Spleen (tissue), 11 donors: ENCODE results near the gene TEX36. TPM values are rescaled to one million over a fixed set of nuclear protein-coding genes. Genes with fewer than 3 reads are reported as not detected.
"Not testable (repeated sequence)": the region's sequence is repeated elsewhere in the genome, so short reads cannot be mapped to it uniquely, and the experiment has no call there.

Experiments used
- DNase-seq: peaks from one replicate; pipeline ENCODE4 v3.0.0-alpha.2; 2020
- H3K27ac ChIP-seq, 8 donors: fragments of 200-600 bp; sonication (generic) in 7 of 8; 1 replicate in 4 of 8; 2 replicates in 4 of 8; pipeline versions ENCODE4 v1.5.0 to v1.8.0; 2016 to 2021; ENCODE audit warnings: inconsistent platforms in 4 of 8, mild to moderate bottlenecking in 4 of 8, moderate library complexity in 1 of 8
- H3K27me3 ChIP-seq, 7 donors: fragments of 200-600 bp; sonication (generic) in 6 of 7; replicated peaks in 1 of 7; 1 replicate in 4 of 7; 2 replicates in 3 of 7; pipeline versions ENCODE4 v1.5.0 to v1.8.0; 2016 to 2021; ENCODE audit warnings: inconsistent platforms in 3 of 7, mild to moderate bottlenecking in 1 of 7
- H3K36me3 ChIP-seq, 6 donors: fragments of 200-600 bp; sonication (generic) in 5 of 6; 1 replicate in 4 of 6; 2 replicates in 2 of 6; pipeline versions ENCODE4 v1.5.0 to v1.8.0; 2016 to 2021; ENCODE audit warnings: inconsistent platforms in 2 of 6
- H3K4me1 ChIP-seq, 6 donors: fragments of 200-600 bp; sonication (generic) in 5 of 6; 1 replicate in 3 of 6; 2 replicates in 3 of 6; pipeline versions ENCODE4 v1.5.0 to v1.8.0; 2016 to 2021; ENCODE audit warnings: inconsistent platforms in 3 of 6
- H3K4me3 ChIP-seq, 8 donors: fragments of 200-600 bp; sonication (generic) in 7 of 8; 1 replicate in 4 of 8; 2 replicates in 4 of 8; pipeline versions ENCODE4 v1.5.0 to v1.8.0; 2016 to 2021; ENCODE audit warnings: inconsistent platforms in 4 of 8, mild to moderate bottlenecking in 4 of 8, moderate library complexity in 2 of 8
- H3K9me3 ChIP-seq, 8 donors: fragments of 200-600 bp; sonication (generic) in 7 of 8; 1 replicate in 4 of 8; 2 replicates in 4 of 8; pipeline versions ENCODE4 v1.5.0 to v1.8.0; 2016 to 2021; ENCODE audit warnings: inconsistent platforms in 4 of 8
- POLR2A ChIP-seq, 3 donors: fragments of 450-650 bp; IDR thresholded peaks; one replicate each; pipeline ENCODE4 v1.5.1; 2017; ENCODE audit warnings: antibody characterized with exemption in 3 of 3, mild to moderate bottlenecking in 1 of 3
- POLR2AphosphoS5 ChIP-seq, 3 donors: sonication (generic); formaldehyde crosslinking; IDR thresholded peaks; one replicate each; pipeline ENCODE4 v1.5.1; 2017; ENCODE audit warnings: antibody characterized with exemption in 3 of 3
- WGBS, 5 donors: extraction: QIAGEN DNeasy Blood & Tissue Kit in 3 of 5; methylation state at CpG; one replicate each; pipeline versions ENCODE4 v1.1.5 to v1.1.7; 2013 to 2018; 5-methylcytosine and 5-hydroxymethylcytosine counted together
- intact Hi-C: fragments of 100-400 bp; cut with DNase I; formaldehyde crosslinking; loops from one replicate; pipeline ENCODE4 v1.15.0; 2023; ENCODE audit warnings: low total_unique reads
- polyA plus RNA-seq, 3 donors: library from polyadenylated mRNA; stranded (reverse); fragments of 200-250 nt; gene quantifications; one replicate each; pipeline ENCODE4 v1.2.1, GENCODE V29; 2013
- total RNA-seq, 7 donors: library from RNA; depleted of rRNA in 3 of 7; stranded (reverse); fragments of >200 nt in 3 of 7; fragmentation: NEBNext Ultra II Directional in 4 of 7; extraction: Animal tissue kit (Norgen Biotek cat#: 25700) in 4 of 7; gene quantifications; one replicate each; pipeline versions ENCODE4 v1.1.0 to v1.2.1, GENCODE V29; 2016 to 2021
- TF ChIP-seq, protein P1 (sequence below), 11 experiments: fragments of 200-600 bp in 7 of 11; fragments of 450-650 bp in 4 of 11; sonication (generic) in 4 of 11; IDR thresholded peaks in 8 of 11; conservative IDR thresholded peaks in 3 of 11; 1 replicate in 7 of 11; 2 replicates in 4 of 11; pipeline versions ENCODE4 v1.4.0 to v1.8.0; 2016 to 2021; ENCODE audit warnings: antibody characterized with exemption in 11 of 11, inconsistent platforms in 4 of 11, mild to moderate bottlenecking in 1 of 11
- donor health status: healthy with polysubstance abuse.
- donor health status: DM: no; HTN: no; CAD: no; lungs with moderate emphysema.
- donor health status: DM: no; HTN: no; CAD: no.
- donor health status: Bipolar disorder and iron deficiency.
- donor health status: healthy.
- donor health status: DM: no; HTN: no; CAD: no.
- donor health status: DM: yes; HTN: yes; CAD: no.

The TEX36 gene
- total and polyA plus RNA-seq, 10 donors = not detected

DNA sequence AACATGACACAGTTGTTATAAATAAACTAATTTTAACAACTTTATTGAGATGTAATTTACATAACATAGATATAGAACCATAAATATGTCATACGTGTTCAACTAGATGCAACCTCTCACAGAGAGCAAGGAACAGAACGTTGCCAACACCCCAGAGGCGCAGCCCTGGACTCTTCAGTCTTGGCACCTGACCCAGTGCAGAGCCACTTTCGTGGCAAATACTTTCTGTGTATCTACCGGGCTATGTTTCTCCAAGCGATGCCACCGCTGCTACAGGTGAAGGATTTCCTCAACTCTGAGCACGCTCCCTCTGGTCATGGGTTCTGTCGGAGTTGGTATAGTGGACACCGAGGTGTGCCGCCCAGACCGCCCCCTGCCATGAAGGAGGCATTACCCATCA is 57.4 kb downstream of the TEX36 start:
- H3K9me3 ChIP-seq = peaks cover 0 to 4% (median 0%) of the 10 kb centered on the region in 8 donors
- no peak overlapping the region for H3K4me3 ChIP-seq
- no peaks in the 10 kb centered on the region for H3K36me3 ChIP-seq
- no peaks in the 10 kb centered on the region for H3K4me1 ChIP-seq
- DNase-seq = no peak
- WGBS, 5 donors = 86 to 92% (median 88%) methylated on average over 12 of the region's 12 CpGs
- intact Hi-C loops = no loop called here
- no peak overlapping the region for H3K27ac ChIP-seq
- TF ChIP-seq POLR2AphosphoS5 (IDR thresholded peaks at IDR 0.05) = no peak
- TF ChIP-seq, protein P1, sequence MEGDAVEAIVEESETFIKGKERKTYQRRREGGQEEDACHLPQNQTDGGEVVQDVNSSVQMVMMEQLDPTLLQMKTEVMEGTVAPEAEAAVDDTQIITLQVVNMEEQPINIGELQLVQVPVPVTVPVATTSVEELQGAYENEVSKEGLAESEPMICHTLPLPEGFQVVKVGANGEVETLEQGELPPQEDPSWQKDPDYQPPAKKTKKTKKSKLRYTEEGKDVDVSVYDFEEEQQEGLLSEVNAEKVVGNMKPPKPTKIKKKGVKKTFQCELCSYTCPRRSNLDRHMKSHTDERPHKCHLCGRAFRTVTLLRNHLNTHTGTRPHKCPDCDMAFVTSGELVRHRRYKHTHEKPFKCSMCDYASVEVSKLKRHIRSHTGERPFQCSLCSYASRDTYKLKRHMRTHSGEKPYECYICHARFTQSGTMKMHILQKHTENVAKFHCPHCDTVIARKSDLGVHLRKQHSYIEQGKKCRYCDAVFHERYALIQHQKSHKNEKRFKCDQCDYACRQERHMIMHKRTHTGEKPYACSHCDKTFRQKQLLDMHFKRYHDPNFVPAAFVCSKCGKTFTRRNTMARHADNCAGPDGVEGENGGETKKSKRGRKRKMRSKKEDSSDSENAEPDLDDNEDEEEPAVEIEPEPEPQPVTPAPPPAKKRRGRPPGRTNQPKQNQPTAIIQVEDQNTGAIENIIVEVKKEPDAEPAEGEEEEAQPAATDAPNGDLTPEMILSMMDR (IDR thresholded peaks at IDR 0.05 in 8 of 11, conservative IDR thresholded peaks at IDR 0.05 in 3 of 11) = no peak
- TF ChIP-seq POLR2A (IDR thresholded peaks at IDR 0.05) = no peak
- H3K27me3 ChIP-seq = peaks cover 0 to 30% (median 0%) of the 10 kb centered on the region in 7 donors

GRCh38 chr10:125624800-125625199 is 58.2 kb downstream of the TEX36 start:
- H3K4me1 ChIP-seq = no peaks in the 10 kb centered on the region
- 71 to 86% (median 79%) methylated on average over 7 of the region's 7 CpGs for WGBS, 5 donors
- H3K27me3 ChIP-seq = peaks cover 0 to 30% (median 0%) of the 10 kb centered on the region in 7 donors
- H3K9me3 ChIP-seq = peaks cover 0 to 4% (median 0%) of the 10 kb centered on the region in 8 donors
- H3K36me3 ChIP-seq = no peaks in the 10 kb centered on the region
- no peak overlapping the region for H3K27ac ChIP-seq
- DNase-seq = no peak
- H3K4me3 ChIP-seq = no peak overlapping the region
- TF ChIP-seq, protein P1 (IDR thresholded peaks at IDR 0.05 in 8 of 11, conservative IDR thresholded peaks at IDR 0.05 in 3 of 11) = no peak
- TF ChIP-seq POLR2AphosphoS5 (IDR thresholded peaks at IDR 0.05) = peak in 1 of 3 donors; percentile 10
- intact Hi-C loops = no loop called here

- no peak for TF ChIP-seq POLR2A (IDR thresholded peaks at IDR 0.05)
- TF ChIP-seq, protein P1 (IDR thresholded peaks at IDR 0.05 in 8 of 11, conservative IDR thresholded peaks at IDR 0.05 in 3 of 11) = no peak
- no peak for TF ChIP-seq POLR2AphosphoS5 (IDR thresholded peaks at IDR 0.05)
- Histone ChIP-seq H3K4me1 (no peaks in the 10 kb centered on the region), H3K27me3 (peaks cover 0 to 22% (median 0%) of the 10 kb centered on the region in 7 donors), H3K9me3 (peaks cover 0 to 4% (median 0%) of the 10 kb centered on the region in 8 donors), H3K27ac (no peak overlapping the region), H3K4me3 (no peak overlapping the region), H3K36me3 (no peaks in the 10 kb centered on the region)
- WGBS, 5 donors = 90 to 96% (median 93%) methylated on average over 4 of the region's 4 CpGs
- intact Hi-C loops = no loop called here
- no peak for DNase-seq
Observed at GRCh38 chr10:125621052-125621451, 61.9 kb downstream of the TEX36 start.

- Histone ChIP-seq H3K36me3 (no peaks in the 10 kb centered on the region), H3K9me3 (peaks cover 0 to 4% (median 0%) of the 10 kb centered on the region in 8 donors), H3K27me3 (peaks cover 0 to 18% (median 0%) of the 10 kb centered on the region in 7 donors), H3K4me3 (no peak overlapping the region), H3K4me1 (no peaks in the 10 kb centered on the region), H3K27ac (no peak overlapping the region)
- TF ChIP-seq POLR2AphosphoS5 (IDR thresholded peaks at IDR 0.05) (no peak), POLR2A (IDR thresholded peaks at IDR 0.05) (no peak)
- TF ChIP-seq, protein P1 (IDR thresholded peaks at IDR 0.05 in 8 of 11, conservative IDR thresholded peaks at IDR 0.05 in 3 of 11) = no peak
- WGBS, 5 donors = 42 to 82% (median 77%) methylated on average over 1 of the region's 1 CpG
- DNase-seq = no peak
- intact Hi-C loops = no loop called here
Observed at GRCh38 chr10:125620401-125620800, 62.6 kb downstream of the TEX36 start.

DNA sequence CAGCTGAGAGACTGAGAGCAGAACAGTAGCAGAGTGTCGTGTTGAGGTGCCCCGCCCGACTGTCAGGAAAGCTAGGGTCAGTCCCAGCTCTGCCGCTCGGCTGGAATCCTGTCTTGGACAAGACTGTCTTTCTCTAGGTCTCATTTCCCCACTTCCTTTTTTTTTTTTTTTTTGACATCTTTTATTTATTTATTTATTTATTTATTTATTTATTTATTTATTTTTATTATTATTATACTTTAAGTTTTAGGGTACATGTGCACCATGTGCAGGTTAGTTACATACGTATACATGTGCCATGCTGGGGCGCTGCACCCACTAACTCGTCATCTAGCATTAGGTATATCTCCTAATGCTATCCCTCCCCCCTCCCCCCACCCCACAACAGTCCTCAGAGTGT is 69.9 kb downstream of the TEX36 start:
- H3K36me3 ChIP-seq, H3K4me3 ChIP-seq, H3K9me3 ChIP-seq, H3K27me3 ChIP-seq, intact Hi-C loops, DNase-seq, H3K4me1 ChIP-seq, H3K27ac ChIP-seq: not testable (repeated sequence)
- 86 to 96% (median 91%) methylated on average over 8 of the region's 8 CpGs for WGBS, 5 donors
